ENCODE measurements around the gene TAP1.
"Not testable (repeated sequence)": the region's sequence is repeated elsewhere in the genome, so short reads cannot be mapped to it uniquely, and the experiment has no call there.

TAP1 gene

DNA sequence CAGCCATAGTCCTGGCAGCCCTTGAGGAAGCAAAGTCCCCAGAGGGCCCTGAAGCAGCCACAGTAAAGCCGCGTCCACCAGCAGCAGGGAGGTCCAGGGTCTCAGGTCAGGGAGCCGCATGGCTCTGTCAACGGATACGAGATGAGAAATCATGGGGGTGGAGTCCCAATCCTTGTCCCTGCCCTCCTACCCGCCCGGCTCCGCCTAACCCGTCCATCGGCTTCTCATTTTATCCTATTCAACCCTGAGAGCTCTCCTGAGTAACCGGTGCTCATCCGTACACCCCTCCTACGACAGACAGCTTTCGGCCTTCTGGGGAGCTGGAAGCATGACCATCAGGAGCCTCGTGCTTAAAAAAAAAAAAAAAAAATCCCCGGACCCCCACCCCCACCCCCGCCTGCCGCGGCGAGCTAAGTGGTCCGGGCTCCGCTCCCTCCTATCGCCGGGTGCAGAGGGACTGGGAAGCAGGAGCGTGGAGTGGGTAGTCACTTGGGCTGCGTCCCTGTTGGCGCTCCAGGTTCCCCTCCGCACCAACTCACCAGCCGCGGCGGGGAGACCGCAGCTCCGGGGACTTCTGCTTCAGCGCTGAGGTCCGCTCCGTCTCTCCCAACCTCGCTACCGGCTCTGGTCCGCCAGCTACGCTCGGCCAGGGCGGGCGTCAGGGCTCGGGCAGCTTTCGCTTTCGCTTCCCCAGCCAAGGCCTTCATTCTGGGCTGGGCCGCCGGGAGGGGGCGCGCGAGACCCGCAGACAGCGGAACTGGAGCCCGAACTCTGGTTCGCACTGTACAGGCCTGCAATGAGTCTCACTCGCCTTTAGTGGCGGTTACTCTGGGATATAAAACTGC is 15.2 kb downstream of the TAP1 start, which contains the start of gene TAP2:
TSS of gene TAP2 (minus strand) at position 626 of the 845 bp plus-strand sequence. CDS start at position 120, 506 bp downstream.
- DNase-seq = peak; percentile 97

DNA sequence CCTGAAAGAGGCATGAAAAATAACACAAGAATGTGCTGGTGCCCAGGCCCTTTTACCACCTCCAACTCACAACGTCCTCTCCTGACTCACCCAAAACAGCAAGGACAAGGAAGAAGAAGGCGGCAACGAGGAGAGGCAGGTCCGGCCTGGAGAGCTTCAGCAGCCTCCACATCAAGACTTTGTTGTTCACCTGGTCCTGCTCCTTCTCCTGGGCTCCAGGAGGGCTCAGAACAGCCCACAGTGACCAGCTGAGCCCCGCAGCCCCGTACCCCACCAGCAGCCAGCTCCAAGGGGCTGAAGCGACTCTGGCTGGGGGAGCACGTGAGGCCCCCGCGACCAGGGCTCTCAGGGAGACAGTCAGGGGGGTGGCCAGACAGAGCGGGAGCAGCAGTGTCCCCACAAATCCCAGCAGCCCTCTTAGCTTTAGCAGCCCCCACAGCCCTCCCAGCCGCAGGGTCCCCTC is 15.8 kb downstream of the TAP1 start:
- no peak for DNase-seq

DNA sequence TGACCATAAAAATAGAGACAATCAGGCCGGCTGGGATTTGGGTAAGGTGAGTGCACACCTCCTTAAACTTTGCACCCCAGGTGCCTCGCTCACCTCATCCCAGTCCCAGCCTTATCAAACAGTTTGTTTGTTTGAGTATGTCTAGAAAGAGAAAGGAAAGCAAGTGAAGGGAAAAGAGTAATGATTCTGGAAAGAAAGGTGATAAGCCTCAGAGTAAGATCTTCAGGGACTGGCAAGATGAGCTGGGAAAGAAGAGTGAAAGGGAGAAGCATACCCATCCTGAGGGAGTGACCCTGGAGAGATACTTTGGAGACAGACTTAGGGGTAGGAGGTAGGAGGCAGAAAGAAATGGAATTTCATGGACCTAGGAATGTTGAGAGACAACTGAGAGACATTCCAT is 16.6 kb downstream of the TAP1 start:
- no peak for DNase-seq

DNA sequence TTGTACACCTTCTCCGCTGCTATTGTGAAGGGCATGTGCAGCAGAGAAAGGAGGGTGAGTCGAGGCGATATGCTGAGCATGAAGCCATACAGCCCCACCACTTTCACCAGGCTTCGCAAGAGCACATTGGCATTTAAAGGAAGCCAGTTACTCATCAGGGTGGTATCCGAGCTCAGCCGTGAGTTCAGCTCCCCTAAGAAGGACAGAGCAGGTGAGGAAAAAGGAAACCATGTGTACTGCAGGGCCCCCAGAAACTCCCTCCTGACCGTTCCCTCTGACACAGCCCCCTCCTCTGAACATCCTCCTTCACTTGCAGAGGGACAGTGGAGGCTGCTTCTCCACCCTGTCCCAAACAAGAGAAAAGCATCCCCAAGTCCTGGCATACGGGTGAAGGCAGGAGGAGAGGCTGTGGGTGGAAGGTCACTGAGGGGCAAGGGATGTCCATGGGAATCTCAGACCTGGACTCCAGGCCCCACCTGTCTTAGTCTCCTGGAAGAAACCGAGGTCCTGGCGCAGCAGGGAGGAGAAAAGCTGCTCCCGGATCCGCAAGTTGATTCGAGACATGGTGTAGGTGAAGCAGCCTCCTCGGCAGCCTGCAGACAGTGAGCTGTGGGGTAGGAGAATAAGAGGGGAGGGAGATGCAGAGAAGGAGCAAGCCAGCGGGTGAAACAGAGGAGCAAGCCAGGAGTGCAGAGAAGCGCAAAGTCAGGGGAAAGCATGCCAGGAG is 18.2 kb downstream of the TAP1 start:
- no peak for DNase-seq

DNA sequence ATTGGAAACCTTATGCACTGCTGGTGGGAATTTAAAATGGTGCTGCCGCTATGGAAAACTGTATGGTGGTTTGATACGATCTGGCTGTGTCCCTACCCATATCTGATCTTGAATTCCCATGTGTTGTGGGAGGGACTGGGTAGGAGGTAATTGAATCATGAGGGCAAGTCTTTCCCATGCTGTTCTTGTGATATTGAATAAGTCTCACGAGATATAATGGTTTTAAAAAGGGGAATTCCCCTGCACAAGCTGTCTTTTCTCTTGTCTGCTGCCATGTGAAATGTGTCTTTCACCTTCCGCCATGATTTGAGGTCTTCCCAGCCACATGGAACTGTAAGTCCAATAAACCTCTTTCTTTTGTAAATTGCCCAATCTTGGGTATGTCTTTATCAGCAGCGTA is 19.8 kb downstream of the TAP1 start:
- DNase-seq = no peak

DNA sequence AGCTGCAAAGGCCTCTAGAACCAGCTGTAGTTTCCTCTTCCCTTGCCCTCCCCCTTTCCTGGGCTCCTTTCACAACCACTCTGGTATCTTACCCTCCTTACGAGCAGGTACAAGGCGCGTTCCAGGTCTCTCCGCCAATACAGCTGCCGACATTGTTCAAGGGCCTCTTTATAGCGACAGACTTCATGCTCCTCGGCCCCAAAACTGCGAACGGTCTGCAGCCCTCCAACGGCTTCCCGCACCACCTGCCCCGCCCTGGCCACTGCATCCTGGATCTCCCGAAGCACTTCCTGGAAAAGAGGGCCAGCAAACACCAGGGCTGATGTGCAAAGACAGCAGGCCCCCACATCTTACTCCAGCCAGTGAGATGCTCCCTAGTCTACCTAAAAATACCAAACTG is 21.0 kb downstream of the TAP1 start:
- no peak for DNase-seq

DNA sequence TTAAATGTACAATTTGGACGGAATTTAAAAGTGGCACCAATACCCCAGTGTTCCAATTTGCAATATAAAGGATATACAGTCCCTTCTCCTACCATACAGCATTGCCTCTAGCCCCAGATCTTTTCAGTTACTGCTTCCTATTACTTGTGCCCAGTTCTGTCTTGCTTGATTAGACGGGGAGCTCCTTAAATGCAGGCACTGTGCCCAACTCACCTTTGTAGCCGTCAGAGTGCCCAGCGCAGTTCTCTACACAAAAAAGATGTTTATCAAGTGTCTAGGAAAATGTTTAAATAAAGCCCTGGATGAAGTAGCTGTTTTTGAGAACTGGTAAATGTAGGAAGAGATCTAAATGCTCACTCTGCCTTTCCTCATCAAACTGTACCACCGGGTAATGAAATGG is 22.6 kb downstream of the TAP1 start:
- no peak for DNase-seq

DNA sequence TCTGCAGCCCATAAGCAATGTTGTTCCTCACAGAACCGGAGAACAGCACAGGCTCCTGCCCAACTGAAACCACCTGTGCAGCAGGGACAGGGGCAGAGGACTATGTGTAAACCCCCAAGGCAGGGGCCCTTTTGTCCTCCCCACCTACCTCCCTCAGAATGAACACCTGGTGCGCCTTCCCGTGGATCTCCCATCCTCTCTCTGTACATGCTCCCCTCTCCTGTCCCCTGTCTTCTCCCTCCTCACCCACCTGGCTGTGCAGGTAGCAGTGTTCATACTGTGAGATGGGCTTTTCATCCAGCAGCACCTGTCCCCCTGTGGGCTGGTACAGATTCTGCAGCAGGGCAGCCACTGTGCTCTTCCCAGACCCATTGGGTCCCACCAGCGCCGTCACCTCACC is 23.5 kb downstream of the TAP1 start:
- DNase-seq = no peak

DNA sequence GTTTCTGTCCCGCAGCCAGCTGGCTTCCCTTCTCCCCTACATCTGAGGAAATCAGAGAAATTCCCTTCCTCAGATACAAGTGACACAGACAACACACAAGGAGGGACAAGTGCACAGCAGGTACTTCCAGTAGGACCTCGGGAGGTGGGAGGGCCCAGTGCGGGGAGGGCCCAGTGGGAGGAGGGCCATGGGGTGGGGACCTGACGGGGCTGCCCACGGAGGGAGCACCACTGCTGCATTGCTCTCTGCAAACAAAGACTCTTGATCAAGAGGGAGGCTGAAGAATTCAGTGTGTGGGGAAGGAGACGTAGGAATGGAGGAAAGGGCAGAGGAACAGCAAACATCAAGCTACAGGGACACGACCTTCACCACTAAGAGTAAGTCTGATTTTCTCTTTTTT is 24.0 kb downstream of the TAP1 start:
- no peak for DNase-seq

DNA sequence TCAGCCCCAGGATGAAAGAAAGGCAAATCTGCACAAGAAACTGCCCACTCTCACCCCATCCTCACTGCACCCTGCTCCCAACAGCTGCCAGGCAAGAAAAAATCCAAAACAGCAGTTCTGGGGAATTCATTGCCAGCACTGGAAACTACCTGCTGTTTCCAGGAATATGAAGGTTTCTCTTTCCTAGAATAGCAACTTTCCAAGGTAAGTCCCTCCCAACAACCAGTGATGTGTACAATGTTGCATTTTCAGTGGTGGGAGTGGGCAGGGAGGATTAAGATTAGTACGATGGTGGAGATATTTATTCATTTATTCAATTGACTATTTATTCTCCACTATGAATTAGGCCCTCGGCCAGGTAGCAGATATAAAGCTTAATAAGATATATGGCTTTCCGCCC is 26.5 kb downstream of the TAP1 start:
- DNase-seq = no peak

DNA sequence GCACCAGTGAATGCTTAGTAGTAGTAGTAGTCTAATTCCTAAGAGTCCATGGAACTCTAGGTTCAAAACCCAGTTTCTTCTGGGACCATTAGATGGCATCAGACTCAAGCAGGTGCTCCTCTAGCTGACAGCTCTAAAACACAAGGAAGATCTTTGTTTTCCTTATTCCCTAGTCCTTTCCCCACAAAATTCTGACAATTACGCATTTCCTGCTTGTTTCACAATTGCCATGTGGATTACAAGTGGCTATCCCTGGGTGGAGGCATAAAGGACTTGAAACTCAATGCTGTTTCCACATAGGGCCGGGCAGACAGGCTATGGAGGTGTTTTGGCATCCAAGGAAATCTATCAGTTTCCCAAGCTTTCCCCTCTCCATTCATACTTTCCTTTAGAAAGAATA is 27.5 kb downstream of the TAP1 start:
- peak; percentile 36 for DNase-seq

DNA sequence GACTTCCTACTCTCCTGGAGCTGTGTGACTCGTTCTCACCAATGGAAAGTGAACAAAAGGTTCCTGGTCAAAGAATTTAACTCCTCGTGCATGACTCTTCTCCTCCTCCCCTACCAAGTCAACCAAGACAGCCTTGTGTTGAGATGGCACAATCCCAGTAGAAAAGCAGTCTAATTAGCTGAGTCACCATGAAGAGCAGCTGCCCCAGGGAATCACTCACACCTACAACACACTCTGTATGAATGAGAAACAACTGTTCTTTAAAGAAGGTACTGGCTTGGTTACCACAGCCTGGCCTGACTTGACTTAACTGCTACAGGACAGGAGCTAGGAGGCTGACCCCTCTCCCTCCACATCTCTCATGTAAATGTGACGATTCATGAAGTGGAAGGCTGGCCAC is 33.8 kb downstream of the TAP1 start:
- DNase-seq = no peak

DNA sequence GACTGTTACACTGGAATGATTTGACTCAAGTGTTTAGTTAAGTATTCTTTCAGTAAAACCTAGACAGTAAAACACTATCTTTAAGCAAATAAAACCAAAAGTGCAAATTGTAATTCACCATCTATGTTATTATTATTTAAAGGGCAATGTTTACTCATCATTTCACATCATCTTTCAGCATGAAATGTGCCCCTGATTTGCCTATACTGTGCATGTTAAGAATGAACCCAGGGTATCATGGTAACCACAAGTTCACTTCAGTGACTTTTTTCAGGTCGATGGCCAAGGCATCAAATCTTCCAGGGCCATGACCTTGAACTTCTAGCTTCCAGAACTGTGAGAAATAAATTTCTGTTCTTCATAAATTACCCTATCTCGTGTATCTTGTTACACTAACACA is 34.6 kb downstream of the TAP1 start:
- DNase-seq = no peak

DNA sequence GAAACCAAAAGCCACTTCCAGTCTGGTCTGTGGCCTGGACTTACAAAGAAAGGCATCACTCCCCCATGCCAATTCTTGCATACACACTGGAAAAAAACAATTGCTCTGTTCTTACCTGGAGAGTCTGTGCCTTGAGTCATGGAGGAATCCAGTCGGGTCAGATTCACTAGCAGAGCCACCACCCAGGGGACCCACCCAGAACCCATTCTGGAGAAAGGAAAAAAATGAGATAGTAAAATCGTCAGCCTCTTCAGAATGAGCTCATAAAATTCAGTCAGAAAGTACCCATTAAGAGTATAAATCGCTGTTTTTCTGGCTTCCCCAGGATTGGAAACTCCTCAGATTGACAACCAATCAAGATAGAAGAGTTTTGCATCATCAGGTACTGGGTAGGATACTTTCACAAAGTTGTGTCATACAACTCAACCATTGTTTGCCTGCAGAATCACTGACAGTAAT is 36.7 kb downstream of the TAP1 start, which contains the start of gene HLA-DOB:
TSS of gene HLA-DOB (minus strand) at position 257 of the 459 bp plus-strand sequence. CDS start at position 206, 51 bp downstream.
- DNase-seq = no peak

DNA sequence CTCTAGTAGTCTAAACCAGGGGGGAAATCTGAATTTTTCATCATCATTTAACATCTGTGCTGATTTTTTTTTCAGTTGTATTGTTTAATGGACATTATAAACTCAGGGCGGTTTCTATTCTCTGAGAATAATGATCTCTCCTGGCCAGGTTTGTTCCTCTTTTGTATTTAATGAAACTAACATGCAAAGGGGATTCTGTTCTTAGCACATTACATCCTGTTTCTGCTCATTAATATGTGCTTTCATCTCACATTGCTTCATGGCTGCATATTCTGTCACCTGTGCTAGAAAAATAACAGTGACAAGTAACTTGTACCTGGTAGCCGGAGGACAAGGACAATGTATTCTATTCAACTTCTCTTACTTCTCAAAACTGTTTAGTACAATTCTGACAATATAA is 37.5 kb downstream of the TAP1 start:
- DNase-seq = no peak

DNA sequence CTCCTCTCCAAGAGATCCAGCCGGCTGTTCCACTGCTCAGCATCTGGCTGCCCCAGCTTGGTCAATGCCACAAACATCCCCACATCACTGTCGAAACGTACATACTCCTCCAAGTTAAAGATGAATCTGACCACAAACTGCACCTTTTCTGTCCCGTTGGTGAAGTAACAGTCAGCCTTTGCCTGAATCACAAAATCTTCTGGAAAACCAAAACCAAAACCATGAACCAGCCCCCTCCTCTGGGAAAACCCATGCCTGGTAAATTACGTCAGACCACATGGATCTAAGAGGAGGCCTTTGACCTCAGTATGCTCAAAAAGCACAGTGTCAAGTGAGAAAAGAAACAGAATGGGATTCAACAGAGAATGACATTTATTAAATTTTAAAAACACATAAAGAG is 38.4 kb downstream of the TAP1 start:
- no peak for DNase-seq

DNA sequence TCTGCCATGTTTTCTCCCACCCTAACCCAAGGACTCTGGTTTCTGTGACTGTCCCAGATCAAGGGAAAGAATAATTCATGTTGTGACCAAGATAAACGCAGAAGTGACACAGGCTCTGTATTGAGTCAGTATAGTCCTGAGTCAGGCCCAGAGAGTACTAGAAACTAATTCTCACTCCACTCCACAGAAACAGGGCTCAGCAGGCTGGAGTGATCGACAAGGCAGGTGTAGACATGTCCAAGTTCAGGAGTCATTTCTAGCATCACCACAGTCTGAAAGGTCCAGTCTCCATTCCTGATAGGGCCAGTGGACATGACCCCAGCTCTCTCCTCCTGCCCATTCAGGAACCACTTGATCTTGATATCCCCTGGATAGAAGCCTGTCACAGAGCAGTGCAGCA is 39.4 kb downstream of the TAP1 start:
- DNase-seq = no peak

DNA sequence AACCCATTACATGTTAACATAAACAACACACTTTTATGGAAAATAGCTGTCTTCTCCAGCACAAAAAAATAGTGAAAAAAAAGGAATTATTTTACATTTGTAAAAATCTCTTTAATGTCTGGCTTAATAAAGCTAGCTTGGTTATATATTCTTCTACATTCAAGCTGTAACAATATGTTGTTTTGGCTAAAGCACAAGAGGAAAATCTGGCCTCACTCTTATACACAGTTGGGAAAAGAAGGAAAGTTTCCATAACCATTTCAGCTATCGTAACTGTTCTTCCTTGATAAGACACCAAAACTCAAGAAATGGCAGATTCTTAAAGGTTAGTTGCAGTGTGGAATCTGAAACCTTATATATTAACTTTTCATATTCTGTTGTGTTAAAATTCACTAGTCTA is 44.3 kb downstream of the TAP1 start:
- DNase-seq = no peak

DNA sequence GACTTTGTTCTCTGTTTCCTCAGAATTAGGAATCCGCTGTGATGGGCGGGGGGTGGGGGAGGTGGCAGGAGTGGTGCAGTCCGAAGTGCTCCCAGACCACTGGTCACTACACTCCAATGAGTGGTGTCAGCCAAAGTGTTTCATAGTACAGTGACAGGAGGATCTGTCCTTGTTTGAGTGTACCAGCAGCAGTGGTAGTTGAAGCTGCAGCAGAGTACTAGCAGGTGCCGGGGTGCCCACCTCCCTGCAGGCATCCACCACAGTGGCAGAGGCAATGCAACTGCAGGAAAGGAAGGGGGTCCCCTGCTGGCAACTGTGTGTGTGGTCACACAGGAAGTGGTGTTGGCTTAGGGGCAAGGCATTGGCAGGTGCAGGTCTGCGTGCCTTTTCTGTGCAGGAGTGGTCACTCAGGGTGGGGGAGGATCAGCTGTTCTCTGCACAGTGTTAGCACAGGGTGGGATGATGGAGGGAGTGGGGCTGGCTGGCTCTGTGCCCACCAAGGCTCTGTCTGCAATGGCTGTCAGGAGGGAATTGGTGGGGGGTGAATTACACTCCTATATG is 46.4 kb downstream of the TAP1 start:
- no peak for DNase-seq

DNA sequence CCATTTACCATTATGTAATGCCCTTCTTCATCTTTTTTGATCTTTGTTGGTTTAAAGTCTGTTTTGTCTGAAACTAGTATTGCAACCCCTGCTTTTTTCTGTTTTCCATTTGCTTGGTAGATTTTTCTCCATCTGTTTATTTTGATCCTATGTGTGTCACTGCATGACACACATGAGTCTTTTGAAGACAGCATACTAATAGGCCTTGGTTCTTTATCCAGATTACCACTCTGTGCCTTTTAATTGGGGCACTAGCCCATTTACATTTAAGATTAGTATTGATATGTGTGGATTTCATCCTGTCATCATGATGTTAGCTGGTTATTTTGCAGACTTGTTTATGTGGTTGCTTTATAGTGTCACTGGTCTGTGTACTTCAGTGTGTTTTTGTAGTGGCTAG is 48.1 kb downstream of the TAP1 start:
- DNase-seq = not testable (repeated sequence)

DNA sequence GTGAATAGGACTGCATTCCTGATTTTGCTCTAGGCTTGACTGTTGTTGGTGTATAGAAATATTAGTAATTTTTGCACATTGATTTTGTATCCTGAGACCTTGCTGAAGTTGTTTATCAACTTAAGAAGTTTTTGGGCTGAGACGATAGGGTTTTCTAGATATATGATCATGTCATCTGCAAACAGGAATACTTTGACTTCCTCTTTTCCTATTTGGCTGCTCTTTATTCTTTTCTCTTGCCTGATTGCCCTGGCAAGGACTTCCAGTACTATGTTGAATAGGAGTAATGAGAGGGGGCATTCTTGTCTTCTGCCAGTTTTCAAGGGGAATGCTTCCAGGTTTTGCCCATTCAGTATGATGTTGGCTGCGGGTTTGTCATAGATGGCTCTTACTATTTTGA is 50.1 kb downstream of the TAP1 start:
- no peak for DNase-seq

DNA sequence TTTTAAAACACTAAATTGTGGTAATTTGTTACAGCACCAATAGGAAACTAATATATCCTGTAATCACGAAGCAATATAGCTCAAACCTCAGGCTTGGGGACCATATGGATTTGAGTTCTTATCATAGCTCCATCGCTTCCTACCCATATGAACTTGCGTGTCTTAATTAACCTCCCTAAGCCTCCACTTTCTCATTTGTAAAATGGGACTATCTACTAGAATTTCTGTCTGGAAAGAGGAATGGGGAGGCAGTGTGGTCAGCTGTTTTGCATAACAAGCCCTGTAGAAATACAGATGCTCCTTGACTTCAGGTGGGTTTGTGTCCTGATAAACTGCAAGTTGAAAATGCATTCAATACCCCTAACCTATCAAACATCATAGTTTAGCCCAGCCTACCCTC is 53.8 kb downstream of the TAP1 start:
- no peak for DNase-seq

DNA sequence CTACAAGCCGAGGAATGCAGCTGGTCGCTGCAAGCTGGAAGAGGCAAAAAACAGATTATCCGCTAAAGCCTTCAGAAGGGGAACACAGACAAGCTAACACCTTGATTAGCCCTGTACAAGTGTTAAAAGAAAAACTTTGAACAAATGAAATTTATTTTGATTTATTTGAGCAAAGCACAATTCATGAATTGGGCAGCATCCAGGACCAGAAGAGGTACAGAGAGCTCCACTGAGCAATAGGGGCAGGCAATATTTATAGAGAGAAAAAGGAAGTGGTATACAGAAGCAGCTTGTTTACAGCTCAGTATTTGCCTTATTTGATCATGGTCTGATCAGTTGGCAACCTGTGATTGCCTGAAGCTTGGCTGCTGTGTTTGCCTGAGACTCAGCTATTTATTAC is 54.3 kb downstream of the TAP1 start:
- DNase-seq = no peak
